NT2/D1 (cell line): ENCODE data around the gene TAF1C.

ENCODE experiments used
- SUZ12 ChIP-seq: IDR thresholded peaks from 2 replicates; pipeline ENCODE4 v1.6.1; 2011; ENCODE audit not compliant: insufficient read length, insufficient read depth; ENCODE audit errors: extremely low read depth
- YY1 ChIP-seq: IDR thresholded peaks from 2 replicates; pipeline ENCODE4 v1.6.1; 2011; ENCODE audit not compliant: insufficient read length, insufficient read depth
- ZNF274 ChIP-seq: IDR thresholded peaks from 2 replicates; pipeline ENCODE4 v1.6.1; 2011; ENCODE audit warnings: mild to moderate bottlenecking, low read depth, low read length

DNA sequence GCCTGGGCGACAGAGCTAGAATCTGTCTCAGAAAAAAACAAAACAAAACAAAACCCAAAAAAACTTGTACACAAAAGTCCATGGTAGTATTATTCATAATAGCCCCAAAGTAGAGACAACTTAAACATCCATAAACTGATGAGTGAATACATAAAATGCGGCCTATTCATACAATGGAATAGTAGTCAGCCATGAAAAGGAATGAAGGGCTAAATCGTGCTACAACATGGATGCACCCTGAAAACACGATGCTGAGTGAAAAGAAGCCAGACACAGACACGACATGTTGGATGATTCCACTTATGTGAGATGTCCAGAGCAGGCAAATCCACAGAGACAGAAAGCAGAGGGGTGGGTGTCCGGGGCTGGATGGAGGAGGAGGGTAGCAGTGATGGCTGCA, 40.7 kb upstream of the TAF1C start:
- no peak for TF ChIP-seq YY1
- no peak for TF ChIP-seq ZNF274
- no peak for TF ChIP-seq SUZ12
